M059J (cell line): ENCODE data around the gene TMEM187. TPM values are rescaled to one million over a fixed set of nuclear protein-coding genes. Genes with fewer than 3 reads are reported as not detected.

ENCODE experiments used
- DNase-seq: peaks from one replicate; pipeline ENCODE4 v3.0.0-alpha.2; 2012; ENCODE audit warnings: low read depth
- total RNA-seq: library from RNA; depleted of rRNA; stranded (reverse); fragments of >200 nt; shearing (Covaris generic); gene quantifications from 2 replicates; pipeline ENCODE4 v1.2.3, GENCODE V29; 2014

TMEM187 gene
- total RNA-seq, 1 experiment from 2014 or later, result 10.3 TPM

DNA sequence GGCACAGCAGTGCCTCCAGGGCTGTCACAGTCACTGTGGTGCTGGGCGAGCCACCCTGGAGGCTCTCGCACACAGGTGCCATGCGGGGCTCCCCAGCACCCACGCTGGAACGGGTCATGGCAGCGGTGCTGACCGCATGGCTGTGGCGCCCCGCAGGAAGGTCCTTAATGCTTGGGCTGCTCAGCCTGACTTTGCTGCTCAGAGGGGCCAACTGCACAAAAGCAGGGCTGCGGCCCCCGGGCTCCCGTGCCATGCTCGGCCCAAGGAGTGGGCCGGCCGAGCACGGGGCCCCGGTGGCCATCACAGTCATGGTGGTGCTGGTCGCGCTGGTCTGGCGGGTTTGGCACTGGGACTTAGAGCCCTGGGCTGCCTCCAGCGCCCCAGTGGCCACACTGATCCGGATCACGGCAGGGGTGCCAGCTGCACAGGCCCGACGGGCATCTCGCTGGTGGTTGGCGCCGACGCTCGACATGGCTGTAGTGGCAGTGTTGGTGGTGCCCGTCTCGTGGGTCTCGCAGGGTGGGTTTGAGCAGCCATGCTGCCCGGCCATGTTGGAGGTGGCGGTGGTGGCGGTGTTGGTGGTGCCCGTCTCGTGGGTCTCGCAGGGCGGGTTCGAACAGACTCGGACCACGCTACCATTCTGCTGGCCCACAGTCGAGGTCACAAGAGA lies 17.9 kb upstream of the TMEM187 start:
- DNase-seq, result no peak

DNA sequence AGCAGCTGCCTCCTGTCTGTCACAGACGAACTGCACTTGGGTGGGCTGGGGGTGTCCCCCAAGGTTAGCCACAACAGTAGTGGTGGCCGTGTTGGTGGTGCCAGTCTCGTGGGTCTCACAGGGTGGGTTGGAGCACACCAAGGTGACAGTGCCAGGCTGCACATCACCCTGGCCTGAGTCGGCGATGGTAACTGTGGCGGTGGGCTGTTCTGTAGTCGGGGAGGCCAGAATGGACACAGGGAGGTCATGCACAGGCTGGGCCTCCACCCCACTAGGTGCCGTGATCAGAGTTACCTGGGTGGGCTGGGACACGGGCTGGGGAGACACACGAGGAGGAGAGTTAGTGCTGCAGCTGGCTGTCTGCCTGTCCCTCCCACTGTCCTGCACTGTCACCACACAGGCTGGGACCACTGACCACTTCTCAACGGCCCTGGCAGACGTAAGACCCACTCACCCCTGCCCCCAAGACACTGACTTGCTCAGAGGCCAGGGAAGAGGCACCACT lies 17.3 kb upstream of the TMEM187 start:
- DNase-seq, result no peak

DNA sequence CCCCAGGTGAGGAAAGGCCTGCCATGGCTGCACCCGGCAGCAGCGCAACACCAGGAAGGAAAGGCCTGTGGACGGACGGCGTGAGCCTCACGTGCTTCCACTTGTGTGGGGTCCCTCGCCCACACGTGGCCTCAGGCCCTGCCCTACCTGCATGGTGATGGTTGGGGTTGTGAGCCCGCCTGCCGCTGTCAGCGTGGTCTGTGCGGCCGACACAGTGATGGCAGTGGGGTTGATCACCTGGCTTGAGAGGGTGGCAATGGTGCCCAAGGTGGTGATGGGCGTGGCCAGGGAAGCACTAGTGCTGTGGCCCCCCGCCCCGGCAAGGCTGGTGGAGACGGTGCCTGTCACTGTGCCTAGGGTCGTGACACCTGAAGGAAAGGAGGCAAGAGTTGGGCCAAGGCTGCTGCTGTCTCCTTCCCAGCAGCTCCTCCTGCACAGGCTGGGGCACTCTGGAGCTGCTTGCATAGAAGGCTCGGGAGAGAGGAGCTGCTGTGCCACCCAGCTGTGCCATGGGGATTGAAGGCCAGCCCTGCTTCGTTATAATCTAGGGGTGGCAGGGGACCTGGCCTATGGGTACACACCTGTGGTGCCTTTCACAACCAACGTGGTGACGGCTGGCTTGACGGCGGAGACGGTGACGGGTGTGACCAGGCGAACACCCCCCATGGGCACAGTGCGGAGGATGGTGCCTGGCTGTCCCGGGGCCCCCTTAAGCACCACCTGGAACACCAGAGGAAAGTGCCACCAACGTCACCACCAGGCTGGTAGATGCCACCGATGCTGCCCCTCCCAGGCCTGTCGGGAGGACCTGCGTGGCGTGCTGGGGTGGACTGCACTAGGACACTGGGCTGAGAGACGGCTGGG lies 16.3 kb upstream of the TMEM187 start:
- DNase-seq, result no peak

DNA sequence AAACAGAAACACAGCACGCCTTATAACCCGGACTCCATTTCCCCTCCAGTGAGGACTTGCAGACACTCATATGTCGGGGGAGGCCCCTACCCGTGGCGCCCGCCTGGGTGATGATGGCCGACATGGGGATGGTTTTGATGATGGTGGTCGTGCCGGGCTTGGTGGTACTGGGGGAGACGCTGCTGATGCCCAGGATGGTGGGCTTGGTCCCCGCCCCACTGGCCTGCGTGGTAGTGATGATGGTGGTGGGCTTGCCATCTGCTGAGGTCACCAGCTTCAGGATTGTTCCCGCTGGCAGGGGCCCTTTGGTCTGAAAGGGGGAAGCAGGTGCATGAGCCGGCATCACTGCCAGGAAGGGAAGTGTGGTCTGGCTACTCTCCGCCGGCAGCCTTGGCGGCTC lies 15.3 kb upstream of the TMEM187 start:
- no peak for DNase-seq

DNA sequence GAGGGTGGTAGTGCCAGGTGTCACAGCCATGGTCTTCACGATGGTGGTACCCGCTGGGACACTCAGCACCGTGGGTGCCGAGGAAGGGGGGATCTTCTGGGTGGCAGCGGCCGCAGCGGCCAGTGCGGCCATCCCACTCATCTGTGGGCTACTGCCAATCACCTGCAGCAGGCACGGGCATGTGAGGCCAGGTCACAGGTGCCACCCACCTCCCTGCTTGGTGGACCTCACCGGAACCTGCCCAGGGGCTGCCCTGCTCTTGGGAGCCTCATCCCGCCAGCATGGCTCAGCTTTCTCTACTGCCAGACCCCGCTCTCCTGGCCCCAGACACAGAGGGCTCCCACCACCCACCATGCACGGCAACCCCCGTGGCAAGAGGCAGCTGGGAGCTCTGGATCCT lies 13.9 kb upstream of the TMEM187 start:
- no peak for DNase-seq

DNA sequence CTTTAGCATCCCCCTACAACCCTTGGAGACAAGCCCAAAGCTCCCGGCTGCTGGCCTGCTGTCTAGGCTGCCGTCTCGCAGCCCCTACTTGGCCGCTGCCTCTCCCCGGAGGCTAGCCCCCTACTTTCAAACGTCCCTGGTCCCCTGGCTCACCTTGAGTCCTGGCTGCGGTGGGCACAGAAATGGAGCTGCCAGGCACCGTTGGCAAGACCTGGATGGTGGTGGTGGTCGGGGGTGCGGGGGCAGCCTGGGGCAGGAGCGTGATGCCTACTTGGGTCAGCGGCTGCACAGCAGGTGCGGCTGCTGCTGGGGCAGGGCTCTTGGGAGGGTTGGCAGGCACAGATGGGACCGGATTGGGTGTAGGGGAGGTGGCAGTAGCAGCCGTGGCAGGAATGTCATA lies 12.9 kb upstream of the TMEM187 start:
- DNase-seq, result no peak

DNA sequence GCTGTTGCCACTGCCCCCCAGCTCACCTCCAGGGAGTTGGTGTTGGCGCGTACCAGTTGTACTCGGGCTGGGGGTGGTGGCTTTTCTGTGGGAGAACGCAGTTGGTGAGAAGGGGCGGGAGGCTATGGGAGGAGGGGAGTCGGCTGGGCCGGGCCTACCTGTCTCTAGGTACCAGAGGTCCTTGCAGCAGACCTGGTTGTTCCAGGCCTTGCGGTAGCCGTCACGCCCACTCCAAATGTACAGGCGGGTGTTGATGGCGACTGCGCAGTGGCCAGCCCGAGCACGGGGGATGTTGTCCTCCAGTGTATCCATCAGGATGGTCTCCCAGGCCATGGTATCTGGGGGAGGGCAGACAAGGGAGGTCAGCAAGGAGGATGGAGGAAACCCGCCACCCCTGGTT lies 12.5 kb upstream of the TMEM187 start:
- DNase-seq, result no peak

DNA sequence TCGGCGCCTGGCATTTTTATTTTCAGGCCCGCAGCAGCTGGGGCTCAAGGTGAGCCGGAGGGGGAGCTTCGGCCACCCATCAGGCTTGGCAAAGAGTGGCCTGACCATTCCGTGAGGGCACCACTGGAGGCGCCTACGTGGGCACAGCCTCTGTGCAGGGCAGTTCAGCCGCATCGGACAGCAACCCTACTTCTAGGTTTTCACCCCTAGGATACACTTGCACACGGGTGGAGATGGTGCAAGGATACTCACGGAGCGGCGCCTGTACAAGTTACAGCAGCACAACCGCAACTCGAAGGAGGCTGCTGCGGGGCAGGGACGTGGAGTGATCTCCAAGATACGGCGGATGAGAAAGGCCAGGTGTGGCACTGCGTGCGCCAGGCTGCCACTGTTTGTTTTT lies 11.8 kb upstream of the TMEM187 start:
- DNase-seq, result no peak

DNA sequence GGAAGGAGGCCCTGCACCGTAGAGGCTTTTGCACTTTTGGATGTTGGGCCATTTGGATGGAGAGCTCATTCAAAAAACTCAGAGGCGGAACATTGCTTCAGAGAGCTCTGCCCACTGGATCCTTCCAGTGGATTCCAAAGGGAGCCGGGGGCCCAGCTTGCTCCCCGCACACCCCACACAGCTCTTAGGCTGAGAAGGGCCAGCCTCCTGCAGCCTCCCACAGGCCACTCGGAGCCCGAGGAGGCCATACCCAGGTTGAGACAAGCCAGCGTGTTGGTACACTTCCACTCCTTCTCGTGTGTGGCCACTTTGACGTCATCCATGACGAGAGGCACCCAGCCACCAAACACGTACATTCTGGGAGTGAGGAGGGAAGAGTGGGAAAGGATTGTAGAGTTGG lies 11.3 kb upstream of the TMEM187 start:
- no peak for DNase-seq

DNA sequence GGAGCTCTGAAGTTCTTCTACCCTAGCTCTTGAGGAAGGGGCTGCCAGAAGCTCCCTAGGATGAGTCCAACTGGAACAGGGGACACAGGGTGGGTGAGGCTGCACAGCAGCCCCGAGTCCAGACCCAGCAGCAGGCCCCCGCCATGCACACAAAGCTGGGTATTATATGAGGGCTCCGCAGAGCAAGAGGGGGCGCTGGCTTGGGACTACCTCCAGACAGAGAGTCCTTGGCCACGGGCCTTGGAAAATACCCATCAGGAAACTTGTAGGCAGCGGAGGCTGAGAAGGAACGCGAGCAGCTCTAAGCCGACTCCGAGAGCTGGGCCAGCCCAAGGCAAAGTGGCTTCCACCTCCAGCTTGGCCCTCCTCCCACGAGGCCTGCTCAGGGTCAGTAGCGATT lies 9.0 kb upstream of the TMEM187 start:
- DNase-seq, result no peak

DNA sequence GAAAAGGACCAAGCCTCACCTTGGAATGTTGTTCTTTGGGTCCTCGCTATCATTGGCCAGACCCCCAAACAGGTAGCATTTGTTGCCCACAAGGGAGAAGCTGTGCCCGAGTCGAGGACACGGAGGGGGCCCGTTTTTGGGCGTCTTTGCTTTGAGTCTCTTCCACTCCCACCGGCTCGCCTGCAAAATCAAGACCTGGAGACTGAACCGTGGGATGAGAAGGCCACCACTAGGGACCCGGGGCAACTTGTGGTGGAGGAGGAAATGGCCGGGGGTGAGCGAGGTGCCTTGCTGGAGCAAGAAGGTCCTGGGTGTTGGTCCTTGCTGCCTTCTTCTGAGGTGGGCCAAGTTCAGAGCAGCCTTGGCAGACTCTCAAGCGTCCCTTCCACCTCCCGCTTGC lies 8.4 kb upstream of the TMEM187 start:
- no peak for DNase-seq

DNA sequence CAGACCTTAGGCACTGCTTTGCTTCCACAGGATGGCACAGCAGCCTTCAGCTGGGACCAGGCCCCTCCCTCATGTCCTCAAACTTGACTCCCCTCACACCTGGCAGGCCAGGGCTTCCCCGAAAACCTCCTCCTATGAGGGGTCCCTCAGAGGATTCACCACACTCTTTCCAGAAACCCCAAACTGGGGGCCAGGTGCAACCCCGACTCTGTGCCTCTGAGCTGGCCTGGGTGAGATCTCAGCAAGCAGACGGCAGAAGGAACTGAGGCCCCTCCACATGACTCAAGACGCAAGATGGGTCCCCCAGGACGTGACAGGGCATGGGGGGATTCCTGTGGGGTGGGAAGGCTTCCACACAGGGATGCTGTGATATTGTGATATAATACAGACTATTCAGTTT lies 7.1 kb upstream of the TMEM187 start:
- DNase-seq, result no peak

DNA sequence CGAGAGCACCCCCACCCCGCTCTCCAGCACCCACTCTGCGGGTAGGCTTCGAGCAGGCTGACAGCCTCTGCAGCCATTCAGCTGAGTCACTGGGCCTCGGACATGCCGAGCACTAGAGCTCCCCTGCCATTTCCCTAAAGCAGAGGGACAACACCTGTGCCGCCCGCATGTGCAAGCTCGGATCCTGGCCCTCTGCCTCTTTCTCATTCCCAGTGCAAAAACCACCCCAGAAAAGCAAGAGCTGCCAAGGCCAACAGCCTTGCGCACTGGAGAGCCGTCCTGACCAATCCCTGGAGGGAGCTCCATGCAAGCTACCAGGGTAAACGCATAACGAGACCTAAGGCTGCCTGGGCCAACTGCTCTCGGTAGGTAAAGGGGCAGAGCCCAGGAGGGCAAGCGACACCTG lies 6.3 kb upstream of the TMEM187 start:
- DNase-seq, result no peak

DNA sequence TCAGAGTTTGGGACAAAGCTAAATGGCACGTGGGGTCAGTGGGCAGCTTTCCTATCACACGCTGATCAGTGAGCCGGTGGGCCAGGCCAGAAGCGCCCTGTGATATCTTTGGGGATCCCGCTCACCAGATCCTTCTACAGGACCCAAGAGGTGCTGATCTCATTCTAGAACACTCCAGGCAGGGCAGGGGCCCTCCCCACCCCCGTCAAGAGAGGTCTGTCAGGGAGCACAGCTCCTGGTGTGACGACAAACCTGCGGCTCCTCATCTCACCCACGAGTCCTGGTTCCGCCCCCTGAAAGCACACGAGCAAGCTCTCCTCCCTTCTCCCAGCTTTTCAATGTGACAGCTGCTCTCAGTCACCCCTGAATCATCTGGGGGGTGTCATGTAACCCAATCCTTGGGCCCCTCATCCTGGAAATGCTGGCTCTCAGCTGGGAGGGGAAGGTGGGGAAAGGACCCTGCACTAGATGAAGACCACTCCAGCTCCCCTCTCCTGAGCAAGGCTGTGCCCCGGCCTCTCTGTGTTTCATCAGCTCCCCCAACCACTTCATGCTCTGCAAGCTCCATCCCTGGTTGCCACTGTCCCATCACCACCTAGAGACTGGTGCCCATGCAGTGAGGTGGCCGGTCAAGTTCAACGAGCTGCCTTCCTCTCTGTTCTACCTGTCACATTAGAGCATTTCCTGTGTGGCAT lies 5.6 kb upstream of the TMEM187 start:
- DNase-seq, result no peak

DNA sequence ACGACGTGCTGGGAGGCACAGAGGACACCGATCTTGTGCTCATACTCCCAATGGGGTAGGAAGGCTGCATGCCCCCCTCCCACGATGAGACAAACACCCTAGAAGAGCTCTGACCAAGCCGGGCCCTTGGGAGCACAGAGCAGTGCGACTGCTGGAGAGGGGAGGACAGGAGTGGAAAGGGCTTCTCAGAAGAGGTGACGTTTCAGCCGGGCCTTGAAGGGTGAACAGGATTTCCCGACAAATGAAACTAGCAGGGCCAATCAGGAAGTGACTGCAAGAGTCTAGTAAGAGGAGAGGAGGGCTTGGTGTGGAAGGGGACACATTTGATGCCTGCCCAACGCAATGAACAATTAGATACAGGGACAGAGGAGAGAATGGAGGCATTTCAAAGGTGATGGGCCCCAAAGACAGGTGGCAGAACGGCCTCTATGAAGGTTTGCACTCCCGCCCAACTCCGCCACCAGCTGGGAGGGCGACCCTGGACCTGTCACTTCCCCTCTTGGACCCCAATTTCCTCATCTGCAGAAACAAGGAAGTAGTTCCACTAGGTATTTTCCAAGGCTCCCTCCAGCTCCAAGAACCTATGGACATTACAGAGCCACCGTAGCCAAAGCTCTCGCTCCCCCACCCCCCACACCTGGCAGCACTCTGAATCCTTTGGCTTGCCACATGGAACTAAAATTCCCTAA lies 4.9 kb upstream of the TMEM187 start:
- DNase-seq, result no peak

DNA sequence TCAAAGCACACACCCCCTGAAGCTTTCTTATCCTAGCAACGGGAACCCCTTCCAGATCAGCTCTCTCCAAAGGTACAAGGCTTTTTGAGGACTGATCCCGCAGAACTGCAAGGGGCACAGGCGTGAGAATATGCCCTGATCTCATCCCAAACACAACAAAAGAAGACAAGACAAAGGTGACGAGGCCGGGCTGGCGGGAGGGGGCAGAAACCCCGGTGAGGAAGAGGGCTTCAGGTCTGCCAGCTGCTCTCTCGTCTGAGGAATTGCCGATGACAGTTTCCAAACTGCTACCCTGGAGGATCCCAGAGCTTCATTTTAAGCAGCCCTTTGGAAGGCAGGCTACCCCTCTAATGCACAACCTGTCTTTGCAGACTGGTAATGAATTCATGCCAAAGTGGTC lies 4.3 kb upstream of the TMEM187 start:
- DNase-seq, result no peak

DNA sequence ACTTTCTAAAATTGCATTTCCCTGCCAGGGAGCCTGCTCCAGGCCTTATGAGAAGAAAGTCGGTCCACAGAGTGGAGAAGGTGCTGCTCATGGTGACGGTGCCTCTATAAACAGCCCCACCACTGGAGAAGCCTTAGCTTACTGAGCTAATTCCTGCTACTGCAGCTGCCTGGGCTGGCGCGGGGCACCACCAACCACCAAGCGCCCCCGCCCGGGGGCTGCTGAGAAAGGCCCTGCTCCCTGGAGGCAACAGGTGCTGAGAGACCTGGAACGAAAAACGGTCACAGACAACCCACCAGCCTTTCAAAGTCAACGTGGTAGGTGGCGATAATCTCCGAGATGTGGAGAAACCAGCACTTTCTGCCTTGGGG lies 3.8 kb upstream of the TMEM187 start:
- no peak for DNase-seq

DNA sequence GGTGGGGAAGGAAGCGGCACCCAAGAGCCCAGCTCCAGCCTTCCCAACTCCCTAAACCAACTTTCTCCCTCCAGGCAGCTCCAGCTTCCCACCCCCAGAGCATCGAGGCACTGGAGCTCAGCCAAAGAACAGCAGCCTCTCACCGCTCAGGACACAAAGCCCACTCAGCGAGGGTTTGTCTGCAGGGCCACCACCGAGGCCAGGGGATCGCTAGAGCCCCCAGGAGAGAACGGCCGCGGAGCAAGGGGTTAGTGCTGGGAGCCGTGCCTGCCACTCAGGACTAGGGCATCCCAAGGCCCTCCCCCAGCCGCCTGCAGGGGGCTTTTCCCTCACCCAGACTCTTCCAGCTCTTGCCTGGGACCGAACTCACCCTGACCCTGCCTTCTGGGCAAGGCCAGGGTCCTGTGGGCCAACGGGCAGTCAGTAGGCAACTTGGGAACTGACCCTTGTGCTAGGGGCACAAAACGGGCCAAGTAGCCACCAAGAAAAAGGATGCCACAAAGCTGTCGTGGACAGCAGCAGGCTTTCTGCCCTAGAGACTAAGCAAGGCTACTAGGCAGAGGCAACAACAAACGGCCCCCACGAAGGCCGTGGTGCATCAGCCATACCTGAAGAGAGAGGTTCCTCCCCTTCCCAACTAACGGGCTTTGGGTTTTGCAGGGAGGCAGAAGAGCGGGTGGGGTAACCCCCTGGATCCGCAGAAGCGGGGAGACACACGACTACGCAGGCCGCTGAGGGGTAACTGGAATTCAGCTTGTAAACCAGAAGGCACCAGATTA lies 3.2 kb upstream of the TMEM187 start:
- DNase-seq, result no peak

DNA sequence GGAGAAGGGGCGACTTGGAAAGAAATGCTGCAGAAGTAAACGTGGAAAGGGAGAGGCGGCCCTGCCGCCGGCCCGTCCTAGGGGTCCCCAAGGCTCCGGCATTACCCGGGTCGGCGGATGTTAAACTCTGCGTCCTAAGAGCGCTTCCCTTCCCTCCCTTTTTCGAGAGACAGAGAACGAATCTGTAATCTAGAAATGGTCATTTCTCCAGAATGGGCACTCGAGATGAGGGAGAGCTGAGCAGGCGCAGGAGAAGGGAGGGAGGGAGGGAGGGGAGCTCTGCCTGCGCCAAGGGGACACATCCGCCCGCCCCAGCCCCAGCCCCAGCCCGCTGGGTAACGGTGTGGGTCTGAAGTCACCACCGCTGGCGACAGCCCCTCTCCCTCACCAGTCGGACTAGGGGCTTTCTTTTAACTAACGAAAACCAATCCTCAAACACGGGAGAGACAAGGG lies 2.6 kb upstream of the TMEM187 start:
- peak; percentile 42 for DNase-seq

DNA sequence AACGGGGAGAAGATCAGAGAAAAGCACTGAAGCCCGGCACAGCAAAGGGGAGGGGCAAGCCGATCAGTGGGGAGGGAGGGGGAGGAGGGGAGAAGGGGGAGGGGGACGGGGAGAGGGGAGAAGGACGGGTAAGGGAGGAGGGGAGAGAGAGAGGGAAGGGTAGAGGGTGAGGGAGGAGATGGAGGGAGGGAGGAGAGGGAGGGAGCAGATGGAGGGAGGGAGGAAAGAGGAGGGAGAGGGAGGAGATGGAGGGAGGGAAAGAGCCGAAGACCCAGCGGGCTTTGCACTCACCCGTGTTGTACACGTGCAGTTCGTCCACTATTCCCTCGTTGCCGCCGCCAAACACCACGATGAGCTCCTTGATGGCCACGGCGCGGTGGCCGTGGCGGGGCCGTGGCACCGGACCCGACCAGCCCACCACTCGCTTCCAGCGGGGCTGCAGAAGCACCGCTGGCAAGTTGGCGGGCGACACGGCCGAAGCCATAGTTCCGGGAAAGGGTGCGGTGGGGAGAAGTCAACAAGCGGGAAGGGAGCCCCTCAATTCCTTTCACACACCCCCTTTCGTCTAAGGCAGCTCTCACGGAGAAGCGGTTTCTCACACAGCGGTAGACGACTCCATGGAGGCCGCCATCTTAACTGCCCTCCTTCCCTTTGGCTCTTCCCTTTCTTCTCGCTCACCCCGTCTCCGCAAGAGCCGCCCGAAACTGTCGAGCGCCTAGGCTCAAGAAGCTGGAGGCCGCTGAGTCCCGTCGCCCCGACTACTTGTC lies 2.0 kb upstream of the TMEM187 start:
- peak; percentile 77 for DNase-seq

DNA sequence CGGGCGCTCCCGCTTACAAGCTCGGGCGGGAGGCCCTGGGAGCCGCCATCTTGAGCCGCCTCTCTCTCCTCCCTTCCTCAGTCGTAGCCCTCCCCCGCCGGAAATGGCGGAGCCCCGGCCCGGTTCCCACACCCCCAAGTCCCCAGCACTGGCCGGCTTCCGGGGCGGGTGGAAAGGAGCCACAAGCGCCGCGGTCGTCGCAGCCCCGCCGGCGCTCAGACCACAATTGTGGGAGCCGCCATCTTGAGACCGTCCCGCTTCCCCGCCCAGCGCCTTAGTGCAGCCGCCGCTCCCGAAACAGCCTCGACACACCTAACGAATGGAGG lies 1.5 kb upstream of the TMEM187 start:
- peak; percentile 94 for DNase-seq
